BLaER1 (cell line): Measurements from ENCODE around the gene ANKRD6.

Experiments used
- H3K27ac ChIP-seq: shearing (Covaris generic); formaldehyde crosslinking; 2 replicates; pipeline ENCODE4 v1.8.1; 2022
- H3K27me3 ChIP-seq: shearing (Covaris generic); formaldehyde crosslinking; 2 replicates; pipeline ENCODE4 v1.8.1; 2022
- H3K36me3 ChIP-seq: shearing (Covaris generic); formaldehyde crosslinking; 2 replicates; pipeline ENCODE4 v1.8.1; 2022
- H3K4me1 ChIP-seq: shearing (Covaris generic); formaldehyde crosslinking; 2 replicates; pipeline ENCODE4 v1.8.1; 2022
- H3K4me2 ChIP-seq: shearing (Covaris generic); formaldehyde crosslinking; 2 replicates; pipeline ENCODE4 v1.8.1; 2022
- H3K4me3 ChIP-seq: shearing (Covaris generic); formaldehyde crosslinking; 2 replicates; pipeline ENCODE4 v1.8.1; 2022
- H3K9ac ChIP-seq: shearing (Covaris generic); formaldehyde crosslinking; 2 replicates; pipeline ENCODE4 v1.8.1; 2022
- H3K9me3 ChIP-seq: shearing (Covaris generic); formaldehyde crosslinking; 2 replicates; pipeline ENCODE4 v1.8.1; 2022
- H4K20me1 ChIP-seq: shearing (Covaris generic); formaldehyde crosslinking; 2 replicates; pipeline ENCODE4 v1.8.1; 2022
- Cebpa-rat ChIP-seq: shearing (Covaris generic); IDR thresholded peaks from 2 replicates; pipeline ENCODE4 v1.8.1; 2022

ANKRD6 gene

GRCh38 chr6:89400050-89400449 is 32.9 kb upstream of the ANKRD6 start:
- no peaks in the 10 kb centered on the region for H3K36me3 ChIP-seq
- H3K27me3 ChIP-seq, result no peaks in the 10 kb centered on the region
- H3K27ac ChIP-seq, result no peak overlapping the region
- no peak overlapping the region for H3K9ac ChIP-seq
- H3K4me2 ChIP-seq, result no peak overlapping the region
- H3K9me3 ChIP-seq, result no peaks in the 10 kb centered on the region
- H3K4me3 ChIP-seq, result no peak overlapping the region
- peaks cover 18% of the 10 kb centered on the region for H3K4me1 ChIP-seq
- peaks cover 48% of the 10 kb centered on the region for H4K20me1 ChIP-seq
- TF ChIP-seq Cebpa-rat, result no peak

- peaks cover 19% of the 10 kb centered on the region for H3K4me1 ChIP-seq
- H3K9ac ChIP-seq, result no peak overlapping the region
- no peaks in the 10 kb centered on the region for H3K9me3 ChIP-seq
- H3K36me3 ChIP-seq, result no peaks in the 10 kb centered on the region
- H3K27ac ChIP-seq, result no peak overlapping the region
- no peak for TF ChIP-seq Cebpa-rat
- peaks cover 56% of the 10 kb centered on the region for H4K20me1 ChIP-seq
- H3K27me3 ChIP-seq, result no peaks in the 10 kb centered on the region
- no peak overlapping the region for H3K4me3 ChIP-seq
- H3K4me2 ChIP-seq, result no peak overlapping the region
These were observed 32.0 kb upstream of the ANKRD6 start for GRCh38 chr6:89400912-89401399.

GRCh38 chr6:89402776-89403175 is 30.2 kb upstream of the ANKRD6 start:
- Histone ChIP-seq H3K9ac (no peak overlapping the region), H3K9me3 (no peaks in the 10 kb centered on the region), H3K27ac (no peak overlapping the region), H3K4me2 (no peak overlapping the region), H3K4me1 (peaks cover 31% of the 10 kb centered on the region), H3K27me3 (no peaks in the 10 kb centered on the region), H4K20me1 (peaks cover 74% of the 10 kb centered on the region), H3K4me3 (no peak overlapping the region), H3K36me3 (no peaks in the 10 kb centered on the region)
- no peak for TF ChIP-seq Cebpa-rat

GRCh38 chr6:89404512-89404911 is 28.4 kb upstream of the ANKRD6 start:
- Histone ChIP-seq H3K9ac (no peak overlapping the region), H4K20me1 (peaks cover 85% of the 10 kb centered on the region), H3K27me3 (no peaks in the 10 kb centered on the region), H3K4me3 (no peak overlapping the region), H3K4me2 (no peak overlapping the region), H3K36me3 (no peaks in the 10 kb centered on the region), H3K27ac (no peak overlapping the region), H3K4me1 (peaks cover 41% of the 10 kb centered on the region), H3K9me3 (no peaks in the 10 kb centered on the region)
- no peak for TF ChIP-seq Cebpa-rat

- Histone ChIP-seq H3K4me2 (peak overlapping the region; percentile 28; the same call in 1 of the 2 replicates), H3K27me3 (no peaks in the 10 kb centered on the region), H3K36me3 (no peaks in the 10 kb centered on the region), H3K4me3 (no peak overlapping the region), H3K9ac (no peak overlapping the region), H4K20me1 (peaks cover 93% of the 10 kb centered on the region), H3K9me3 (no peaks in the 10 kb centered on the region), H3K27ac (no peak overlapping the region), H3K4me1 (peaks cover 48% of the 10 kb centered on the region)
- TF ChIP-seq Cebpa-rat, result no peak
These were observed 26.8 kb upstream of the ANKRD6 start for GRCh38 chr6:89406141-89406540.

GRCh38 chr6:89409461-89410035 is 23.4 kb upstream of the ANKRD6 start:
- peak overlapping the region; percentile 76; the same call in 1 of the 2 replicates for H3K4me3 ChIP-seq
- no peak for TF ChIP-seq Cebpa-rat
- no peaks in the 10 kb centered on the region for H3K9me3 ChIP-seq
- no peaks in the 10 kb centered on the region for H3K27me3 ChIP-seq
- H3K4me1 ChIP-seq, result peaks cover 43% of the 10 kb centered on the region
- no peak overlapping the region for H3K27ac ChIP-seq
- H4K20me1 ChIP-seq, result peaks cover 62% of the 10 kb centered on the region
- H3K9ac ChIP-seq, result no peak overlapping the region
- H3K4me2 ChIP-seq, result peak overlapping the region; percentile 78
- no peaks in the 10 kb centered on the region for H3K36me3 ChIP-seq

- no peak for TF ChIP-seq Cebpa-rat
- peaks cover 43% of the 10 kb centered on the region for H3K4me1 ChIP-seq
- peaks cover 59% of the 10 kb centered on the region for H4K20me1 ChIP-seq
- peak overlapping the region; percentile 80; the same call in 1 of the 2 replicates for H3K9ac ChIP-seq
- peak overlapping the region; percentile 78 for H3K4me2 ChIP-seq
- no peaks in the 10 kb centered on the region for H3K27me3 ChIP-seq
- no peaks in the 10 kb centered on the region for H3K9me3 ChIP-seq
- no peaks in the 10 kb centered on the region for H3K36me3 ChIP-seq
- H3K27ac ChIP-seq, result no peak overlapping the region
- peak overlapping the region; percentile 76 for H3K4me3 ChIP-seq
These were observed 22.7 kb upstream of the ANKRD6 start for GRCh38 chr6:89410231-89410761.

- H3K9ac ChIP-seq, result peak overlapping the region; percentile 80
- peaks cover 43% of the 10 kb centered on the region for H3K4me1 ChIP-seq
- peak overlapping the region; percentile 78 for H3K4me2 ChIP-seq
- H3K27me3 ChIP-seq, result no peaks in the 10 kb centered on the region
- no peak for TF ChIP-seq Cebpa-rat
- H3K4me3 ChIP-seq, result peak overlapping the region; percentile 76
- peaks cover 54% of the 10 kb centered on the region for H4K20me1 ChIP-seq
- H3K9me3 ChIP-seq, result no peaks in the 10 kb centered on the region
- H3K27ac ChIP-seq, result peak overlapping the region; percentile 77
- H3K36me3 ChIP-seq, result no peaks in the 10 kb centered on the region
These were observed 22.2 kb upstream of the ANKRD6 start for GRCh38 chr6:89410788-89411144.

- peak overlapping the region; percentile 77 for H3K27ac ChIP-seq
- TF ChIP-seq Cebpa-rat, result no peak
- peak overlapping the region; percentile 80 for H3K9ac ChIP-seq
- peaks cover 38% of the 10 kb centered on the region for H3K4me1 ChIP-seq
- peaks cover 48% of the 10 kb centered on the region for H4K20me1 ChIP-seq
- H3K9me3 ChIP-seq, result no peaks in the 10 kb centered on the region
- H3K36me3 ChIP-seq, result no peaks in the 10 kb centered on the region
- H3K4me2 ChIP-seq, result peak overlapping the region; percentile 78
- no peaks in the 10 kb centered on the region for H3K27me3 ChIP-seq
- peak overlapping the region; percentile 76 for H3K4me3 ChIP-seq
These were observed 21.5 kb upstream of the ANKRD6 start for GRCh38 chr6:89411145-89412070.
